DMS114 treated with DMSO at 0.1 percent for 48 hours (cell line): ENCODE data around the gene UFD1.
A peak's percentile ranks its signal among the peaks of the same experiment; 100 is the strongest.
"Not testable (repeated sequence)": the region's sequence is repeated elsewhere in the genome, so short reads cannot be mapped to it uniquely, and the experiment has no call there.

ENCODE experiments used
- DNase-seq: peaks from one replicate; lab custom pipeline; 2025; ENCODE audit not compliant: unreplicated experiment; lab: John Stamatoyannopoulos, UW

The UFD1 gene

GRCh38 chr22:19450363-19451175 lies 28.4 kb downstream of the UFD1 start:
- no peak for DNase-seq

- no peak for DNase-seq
Measured at GRCh38 chr22:19449422-19449767, 29.6 kb downstream of the UFD1 start.

DNA sequence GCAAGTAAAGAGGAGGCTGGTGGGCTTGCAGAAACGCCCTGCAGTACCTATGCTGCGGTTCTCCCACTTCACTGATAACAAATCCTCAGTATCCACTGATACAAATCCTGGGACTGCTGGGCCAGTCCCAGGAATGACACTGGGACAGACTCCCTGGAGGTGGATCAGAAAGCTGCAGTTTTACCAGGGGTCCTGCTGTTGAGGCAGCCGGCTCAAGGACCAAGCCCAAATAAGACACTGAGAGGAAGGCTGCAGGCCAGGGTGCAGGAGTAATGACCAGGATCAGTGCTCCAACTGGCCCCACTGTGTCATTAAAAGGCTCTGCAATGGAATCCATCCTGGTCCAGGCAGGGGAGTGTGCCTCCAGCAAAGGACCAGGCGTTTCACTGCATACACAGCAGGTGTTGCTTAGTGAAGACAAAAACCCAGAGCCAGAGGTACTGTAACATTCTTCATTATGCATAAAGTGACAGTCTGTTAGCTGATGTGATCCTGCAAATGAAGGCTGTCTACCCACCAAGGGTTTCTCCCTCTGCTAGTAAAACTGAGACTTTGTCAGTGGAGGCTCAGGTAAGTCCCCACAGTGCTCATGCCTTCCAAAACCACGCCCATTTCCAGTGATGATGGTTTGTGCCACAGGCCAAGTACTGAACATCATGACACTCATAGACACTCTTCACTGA lies 30.1 kb downstream of the UFD1 start:
- DNase-seq, result no peak

DNA sequence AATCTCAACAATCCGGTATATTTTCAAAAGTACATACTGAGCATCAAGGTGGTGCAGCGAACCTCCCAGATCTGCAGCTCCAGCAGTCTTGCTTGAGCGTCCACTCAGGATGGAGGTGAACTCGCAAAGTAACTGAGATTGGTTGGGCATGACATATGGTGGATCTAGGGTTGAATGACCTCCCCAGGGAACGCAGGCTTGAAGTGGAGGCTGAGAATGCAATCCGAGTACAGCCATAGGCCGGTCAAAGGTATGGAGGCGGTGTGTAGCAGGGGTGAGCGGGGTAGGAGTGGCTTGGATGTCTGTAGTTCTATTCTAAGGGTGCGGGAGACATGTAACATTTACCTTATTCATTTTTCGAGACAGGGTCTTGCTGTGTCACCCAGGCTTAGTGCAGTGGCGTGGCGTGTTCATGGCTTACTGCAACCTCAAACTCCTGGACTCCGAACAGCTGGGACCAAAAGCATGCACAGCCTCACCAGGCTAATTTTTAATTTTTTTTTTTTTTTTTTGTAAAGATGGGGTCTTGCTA lies 30.9 kb downstream of the UFD1 start:
- DNase-seq, result peak; percentile 23

- peak; percentile 90 for DNase-seq
Measured at GRCh38 chr22:19447330-19448075, 31.5 kb downstream of the UFD1 start, which contains the start of gene C22orf39. TSS of gene C22orf39 (minus strand) at chr22:19447711. CDS start at chr22:19447688, 23 bp downstream.

GRCh38 chr22:19446603-19447329 lies 32.2 kb downstream of the UFD1 start:
- no peak for DNase-seq

GRCh38 chr22:19445279-19445982 lies 33.6 kb downstream of the UFD1 start:
- DNase-seq, result not testable (repeated sequence)

GRCh38 chr22:19443544-19444211 lies 35.3 kb downstream of the UFD1 start:
- no peak for DNase-seq

DNA sequence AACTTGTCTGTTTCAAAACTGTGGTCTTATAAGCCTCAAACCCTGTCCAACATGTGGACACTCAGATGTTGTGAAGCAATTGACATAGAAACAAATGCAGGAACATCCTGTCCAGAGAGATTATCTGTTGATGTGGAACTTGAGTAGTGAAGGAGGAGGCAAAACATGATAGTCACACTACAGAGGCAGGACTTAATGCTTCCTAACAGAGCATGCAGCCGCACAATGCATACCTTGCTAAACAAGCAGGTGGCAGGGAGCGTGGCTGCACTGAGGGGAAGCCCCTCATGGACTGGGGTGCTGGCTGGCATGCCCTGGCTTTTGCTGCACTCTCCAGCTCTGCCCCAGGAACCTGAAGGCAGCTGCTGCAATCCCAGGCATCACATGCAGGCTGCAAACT lies 36.8 kb downstream of the UFD1 start:
- no peak for DNase-seq

- no peak for DNase-seq
Measured at GRCh38 chr22:19440411-19441195, 38.4 kb downstream of the UFD1 start.

GRCh38 chr22:19438298-19438697 lies 40.7 kb downstream of the UFD1 start:
- DNase-seq, result no peak

DNA sequence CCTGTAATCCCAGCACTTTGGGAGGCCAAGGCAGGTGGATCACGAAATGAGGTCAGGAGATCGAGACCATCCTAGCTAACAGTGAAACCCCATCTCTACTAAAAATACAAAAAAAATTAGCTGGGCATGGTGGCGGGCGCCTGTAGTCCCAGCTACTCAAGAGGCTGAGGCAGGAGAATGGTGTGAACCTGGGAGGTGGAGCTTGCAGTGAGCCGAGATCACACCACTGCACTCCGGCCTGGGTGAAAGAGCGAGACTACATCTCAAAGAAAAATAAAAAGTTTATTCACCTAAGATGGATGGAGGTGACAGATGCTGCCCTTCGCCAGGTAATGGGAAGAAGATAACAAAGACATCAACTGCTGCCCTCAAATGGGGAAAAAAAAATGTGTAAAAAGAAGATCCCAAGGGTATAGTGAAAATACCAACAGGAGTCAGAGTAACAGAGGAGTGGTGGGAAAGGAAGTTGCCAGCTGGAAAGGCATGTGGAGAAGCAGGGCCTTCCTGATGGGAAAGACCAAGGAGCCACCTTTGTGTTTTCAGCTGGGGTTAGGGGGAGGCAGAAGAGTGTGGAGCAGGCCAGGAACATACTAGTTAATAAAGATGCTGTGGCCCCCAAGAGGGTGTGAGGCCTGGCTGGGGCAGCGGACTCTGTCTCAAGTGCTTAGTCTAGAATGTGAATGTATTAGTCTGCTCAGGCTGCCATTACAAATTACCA lies 42.4 kb downstream of the UFD1 start:
- not testable (repeated sequence) for DNase-seq

DNA sequence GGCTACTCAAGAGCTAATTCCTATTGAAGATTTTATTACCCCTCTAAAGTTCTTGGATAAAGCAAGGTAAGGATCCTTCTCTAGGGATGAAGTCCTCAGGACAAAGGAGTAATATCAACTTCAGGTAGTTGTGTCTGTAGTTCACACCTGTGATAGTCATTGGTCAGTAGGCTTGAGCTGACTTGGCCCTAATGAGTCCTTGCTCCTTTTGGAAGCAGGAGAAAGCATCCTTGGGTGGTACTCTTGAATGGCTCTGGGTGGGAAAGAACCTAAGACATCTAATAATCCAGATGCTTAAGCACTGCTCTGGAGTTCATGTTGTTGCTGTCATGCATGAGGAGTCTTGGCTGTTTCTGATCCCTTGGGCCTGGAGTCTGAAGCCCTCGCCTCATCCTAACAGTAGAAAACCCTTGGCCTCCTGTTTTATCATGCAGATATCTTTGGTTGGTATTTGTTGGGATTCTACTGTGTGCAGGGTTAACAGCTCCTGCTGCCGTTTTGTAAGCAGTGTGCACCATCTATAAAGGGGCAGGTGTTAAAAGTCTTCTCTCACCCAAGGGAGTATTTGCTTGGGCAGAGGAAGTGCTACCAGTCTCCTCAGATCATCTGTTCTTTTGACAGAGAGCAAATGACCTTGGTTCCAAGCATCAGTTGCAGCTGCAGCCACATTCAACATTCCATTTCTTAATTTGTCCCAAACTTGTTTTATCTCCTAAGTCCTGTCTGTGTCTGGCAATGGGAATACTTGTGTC lies 44.0 kb downstream of the UFD1 start:
- no peak for DNase-seq

GRCh38 chr22:19434401-19434800 lies 44.6 kb downstream of the UFD1 start:
- DNase-seq, result no peak

DNA sequence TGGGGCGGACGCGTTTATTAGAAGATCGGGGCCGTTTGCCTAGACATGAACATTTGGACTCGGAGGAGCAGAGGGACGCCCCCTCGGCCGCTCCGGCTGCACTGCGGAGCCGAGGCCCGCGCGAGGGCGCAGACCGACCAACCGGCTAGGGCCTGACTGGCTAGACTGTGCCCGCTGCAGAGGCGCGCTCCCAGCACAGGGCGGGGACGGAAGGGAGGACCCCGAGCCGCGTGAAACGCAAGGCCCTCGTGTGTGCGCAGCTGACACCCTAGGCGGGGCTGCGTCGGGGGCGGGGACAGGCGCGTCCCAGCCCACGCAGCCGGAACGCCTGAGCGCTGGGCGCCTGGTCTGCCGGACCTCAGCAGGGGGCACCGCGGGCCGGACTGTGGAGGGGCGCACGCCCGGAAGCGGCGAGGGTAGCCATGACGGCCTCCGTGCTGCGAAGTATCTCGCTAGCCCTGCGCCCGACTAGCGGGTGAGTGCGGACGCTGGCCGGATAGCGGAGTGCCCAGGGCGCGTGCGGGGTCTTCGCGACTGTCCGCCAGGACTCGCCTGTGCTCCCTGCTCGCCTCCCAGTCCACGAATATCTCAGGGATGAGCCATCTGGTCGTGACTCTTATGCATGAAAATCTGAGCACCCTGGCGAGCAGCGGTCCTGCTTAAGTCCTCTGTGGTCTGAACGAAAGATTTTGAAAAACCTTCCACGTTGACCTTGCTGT lies 46.7 kb downstream of the UFD1 start, which contains the start of gene MRPL40:
TSS of gene MRPL40 (plus strand) at position 413 of the 719 bp plus-strand sequence. CDS start at position 423, 10 bp downstream.
- DNase-seq, result peak; percentile 83

GRCh38 chr22:19431649-19432132 lies 47.3 kb downstream of the UFD1 start, which contains the start of gene HIRA:
TSS of gene HIRA (minus strand) at chr22:19431733. CDS start at chr22:19431476, 257 bp downstream.
- peak; percentile 50 for DNase-seq
